ENCODE measurements around the gene NEIL3. TPM values are rescaled to one million over a fixed set of nuclear protein-coding genes. Genes with fewer than 3 reads are reported as not detected.

Gene NEIL3
- polyA plus RNA-seq, 1 experiment: 3.7 TPM

- no peaks in the 10 kb centered on the region for H3K9me3 ChIP-seq (ENCODE audit: control insufficient read depth, insufficient read depth, low read length)
- no peak overlapping the region for H3K4me3 ChIP-seq (ENCODE audit: low read depth, low read length)
- DNase-seq (ENCODE audit: low read depth, low spot score): peak; percentile 8
- no peaks in the 10 kb centered on the region for H3K27me3 ChIP-seq (ENCODE audit: control insufficient read depth, insufficient read depth, low read length)
- no peak overlapping the region for H3K27ac ChIP-seq (ENCODE audit: low read depth, low read length)
- peak; percentile 81 for TF ChIP-seq CTCF (IDR thresholded peaks at IDR 0.05; ENCODE audit: low read depth, low read length)
- CTCF ChIA-PET: interaction anchor here (0.7 to 6.6 kb wide), 17 partner anchors 10 to 292 kb away, joined by 3 to 93 read pairs (median 4); partner anchors contain the start of gene NEIL3
- POLR2A ChIA-PET: interaction anchor here (1.4 kb wide), 1 partner anchor 293 kb away, joined by 3 read pairs; no protein-coding TSS in a partner anchor
Observed at GRCh38 chr4:177339477-177340374, 30.1 kb downstream of the NEIL3 start.

GRCh38 chr4:177348348-177348747 lies 38.7 kb downstream of the NEIL3 start:
- POLR2A ChIA-PET: no interaction called here
- no peaks in the 10 kb centered on the region for H3K27me3 ChIP-seq (ENCODE audit: control insufficient read depth, insufficient read depth, low read length)
- no peak overlapping the region for H3K4me3 ChIP-seq (ENCODE audit: low read depth, low read length)
- no peaks in the 10 kb centered on the region for H3K9me3 ChIP-seq (ENCODE audit: control insufficient read depth, insufficient read depth, low read length)
- no peak for DNase-seq (ENCODE audit: low read depth, low spot score)
- H3K27ac ChIP-seq (ENCODE audit: low read depth, low read length): no peak overlapping the region
- CTCF ChIA-PET: no interaction called here
- TF ChIP-seq CTCF (IDR thresholded peaks at IDR 0.05; ENCODE audit: low read depth, low read length): no peak

GRCh38 chr4:177349191-177349590 lies 39.5 kb downstream of the NEIL3 start:
- H3K27me3 ChIP-seq (ENCODE audit: control insufficient read depth, insufficient read depth, low read length): no peaks in the 10 kb centered on the region
- no peak overlapping the region for H3K4me3 ChIP-seq (ENCODE audit: low read depth, low read length)
- DNase-seq (ENCODE audit: low read depth, low spot score): no peak
- no peaks in the 10 kb centered on the region for H3K9me3 ChIP-seq (ENCODE audit: control insufficient read depth, insufficient read depth, low read length)
- POLR2A ChIA-PET: no interaction called here
- TF ChIP-seq CTCF (IDR thresholded peaks at IDR 0.05; ENCODE audit: low read depth, low read length): no peak
- no peak overlapping the region for H3K27ac ChIP-seq (ENCODE audit: low read depth, low read length)
- CTCF ChIA-PET: interaction anchor here (0.6 to 1.4 kb wide), 3 partner anchors 35 to 100 kb away, joined by 3 to 4 read pairs (median 4); no protein-coding TSS in a partner anchor

- POLR2A ChIA-PET: no interaction called here
- no peak overlapping the region for H3K27ac ChIP-seq (ENCODE audit: low read depth, low read length)
- H3K9me3 ChIP-seq (ENCODE audit: control insufficient read depth, insufficient read depth, low read length): no peaks in the 10 kb centered on the region
- no peak for TF ChIP-seq CTCF (IDR thresholded peaks at IDR 0.05; ENCODE audit: low read depth, low read length)
- no peaks in the 10 kb centered on the region for H3K27me3 ChIP-seq (ENCODE audit: control insufficient read depth, insufficient read depth, low read length)
- H3K4me3 ChIP-seq (ENCODE audit: low read depth, low read length): no peak overlapping the region
- DNase-seq (ENCODE audit: low read depth, low spot score): no peak
- CTCF ChIA-PET: interaction anchor here (0.7 kb wide), 1 partner anchor 18 kb away, joined by 6 read pairs; no protein-coding TSS in a partner anchor
Observed at GRCh38 chr4:177351622-177352244, 42.1 kb downstream of the NEIL3 start.

Data from AG04450 (cell line).